ENCODE measurements around the gene ROR1. TPM values are rescaled to one million over a fixed set of nuclear protein-coding genes. Genes with fewer than 3 reads are reported as not detected.

ROR1 gene
- total RNA-seq, 1 experiment from 2014 or later = 2.7 TPM

GRCh38 chr1:63873751-63874150 lies 99.9 kb downstream of the ROR1 start:
- no peak overlapping the region for H3K27ac ChIP-seq (ENCODE audit: low read depth, low read length)
- no peaks in the 10 kb centered on the region for H3K9me3 ChIP-seq (ENCODE audit: control insufficient read depth in 1 of 2, insufficient read depth in 1 of 2, low read depth in 1 of 2, low read length in 2 of 2)
- no peak for ATAC-seq
- intact Hi-C loops (cut with micrococcal nuclease) = no loop called here
- TF ChIP-seq EGR1 (IDR thresholded peaks at IDR 0.05; ENCODE audit: low read depth) = no peak
- no peak for TF ChIP-seq POLR2AphosphoS5 (IDR thresholded peaks at IDR 0.05; ENCODE audit: low read depth, low read length)
- no peak for TF ChIP-seq EZH2phosphoT487 (IDR thresholded peaks at IDR 0.05; ENCODE audit: borderline replicate concordance)
- TF ChIP-seq CEBPB (IDR thresholded peaks at IDR 0.05; ENCODE audit: low read depth) = no peak
- TF ChIP-seq EZH2 (IDR thresholded peaks at IDR 0.05) = no peak
- no peak for TF ChIP-seq SIN3A (IDR thresholded peaks at IDR 0.05; ENCODE audit: low read depth)
- H3K4me3 ChIP-seq (replicated peaks in 1 of 2; ENCODE audit: low read depth in 1 of 2, low read length in 2 of 2) = no peak overlapping the region
- H2AFZ ChIP-seq (ENCODE audit: low read depth, low read length, poor library complexity, severe bottlenecking) = no peak overlapping the region
- DNase-seq (ENCODE audit: low read depth, low spot score) = no peak
- H3K79me2 ChIP-seq (ENCODE audit: insufficient read depth, low read length) = no peaks in the 10 kb centered on the region
- BruUV-seq (replicated peaks) = no TSS peak
- CTCF ChIA-PET = no interaction called here
- H4K20me1 ChIP-seq (ENCODE audit: insufficient read depth) = no peaks in the 10 kb centered on the region
- H3K36me3 ChIP-seq (ENCODE audit: control insufficient read depth in 1 of 2, insufficient read depth in 2 of 2, low read length in 2 of 2) = no peaks in the 10 kb centered on the region
- no peak overlapping the region for H3K9ac ChIP-seq (ENCODE audit: low read length)
- no peaks in the 10 kb centered on the region for H3K9me2 ChIP-seq (ENCODE audit: insufficient read depth)
- RAD21 ChIA-PET (ENCODE audit: low non-redundant PET in 1 of 2, low total read pairs in 2 of 2, uncharacterized antibody in 2 of 2, unreplicated experiment in 2 of 2) = no interaction called here
- POLR2A ChIA-PET = no interaction called here
- no peaks in the 10 kb centered on the region for H3K27me3 ChIP-seq (ENCODE audit: insufficient read depth, low read length)
- no peak overlapping the region for H3K4me2 ChIP-seq (ENCODE audit: low read length)
- peaks cover 18 to 47% of the 10 kb centered on the region in 2 experiments for H3K4me1 ChIP-seq (ENCODE audit: control insufficient read depth in 1 of 2, insufficient read depth in 2 of 2, low read length in 2 of 2)

GRCh38 chr1:63874278-63874880 lies 100.6 kb downstream of the ROR1 start:
- Histone ChIP-seq H3K9me3 (ENCODE audit: control insufficient read depth in 1 of 2, insufficient read depth in 1 of 2, low read depth in 1 of 2, low read length in 2 of 2) (no peaks in the 10 kb centered on the region), H3K9ac (ENCODE audit: low read length) (no peak overlapping the region), H3K79me2 (ENCODE audit: insufficient read depth, low read length) (no peaks in the 10 kb centered on the region), H3K4me3 (replicated peaks in 1 of 2; ENCODE audit: low read depth in 1 of 2, low read length in 2 of 2) (no peak overlapping the region), H3K4me2 (ENCODE audit: low read length) (0 out of 2 replicates have a peak overlapping the region, but pooled peaks have one; percentile 18), H3K36me3 (ENCODE audit: control insufficient read depth in 1 of 2, insufficient read depth in 2 of 2, low read length in 2 of 2) (no peaks in the 10 kb centered on the region), H3K27ac (ENCODE audit: low read depth, low read length) (no peak overlapping the region), H2AFZ (ENCODE audit: low read depth, low read length, poor library complexity, severe bottlenecking) (no peak overlapping the region), H3K27me3 (ENCODE audit: insufficient read depth, low read length) (no peaks in the 10 kb centered on the region), H3K4me1 (ENCODE audit: control insufficient read depth in 1 of 2, insufficient read depth in 2 of 2, low read length in 2 of 2) (peaks cover 18 to 45% of the 10 kb centered on the region in 2 experiments), H4K20me1 (ENCODE audit: insufficient read depth) (no peaks in the 10 kb centered on the region), H3K9me2 (ENCODE audit: insufficient read depth) (no peaks in the 10 kb centered on the region)
- BruUV-seq (replicated peaks) = no TSS peak
- no peak for TF ChIP-seq CBX3 (IDR thresholded peaks at IDR 0.05; ENCODE audit: low read depth)
- no peak for TF ChIP-seq REST (IDR thresholded peaks at IDR 0.05; ENCODE audit: low read depth)
- TF ChIP-seq EZH2phosphoT487 (IDR thresholded peaks at IDR 0.05; ENCODE audit: borderline replicate concordance) = no peak
- TF ChIP-seq TCF7L2 (IDR thresholded peaks at IDR 0.05; ENCODE audit: borderline replicate concordance, extremely low read depth, insufficient read depth, insufficient read length) = no peak
- POLR2A ChIA-PET = no interaction called here
- RAD21 ChIA-PET (ENCODE audit: low non-redundant PET in 1 of 2, low total read pairs in 2 of 2, uncharacterized antibody in 2 of 2, unreplicated experiment in 2 of 2) = no interaction called here
- ATAC-seq = no peak
- intact Hi-C loops (cut with micrococcal nuclease) = no loop called here
- CTCF ChIA-PET = no interaction called here
- no peak for DNase-seq (ENCODE audit: low read depth, low spot score)

Data from HCT116 (cell line).